MM.1S (cell line): ENCODE data around the gene NEGR1.

Source experiments
- DNase-seq: peaks from one replicate; pipeline ENCODE4 v3.0.0-alpha.2; 2015
- H2AFZ ChIP-seq: fragments of 300-600 bp; sonication (generic); 2 replicates; pipeline ENCODE4 v1.6.0; 2016; ENCODE audit warnings: antibody characterized with exemption, low read length
- H3F3A ChIP-seq: fragments of 300-600 bp; sonication (generic); 2 replicates; pipeline ENCODE4 v1.6.1; 2016; ENCODE audit warnings: mild to moderate bottlenecking, antibody characterized with exemption, low read length, moderate library complexity, mixed read lengths; ENCODE audit not compliant: insufficient read depth
- H3K27ac ChIP-seq: fragments of 300-600 bp; sonication (generic); 2 replicates; pipeline ENCODE4 v1.5.1; 2016; ENCODE audit warnings: mild to moderate bottlenecking, low read length
- H3K27me3 ChIP-seq: fragments of 300-600 bp; sonication (generic); replicated peaks from 2 replicates; pipeline ENCODE4 v1.6.0; 2016; ENCODE audit warnings: low read length; ENCODE audit not compliant: insufficient read depth
- H3K36me3 ChIP-seq: fragments of 300-600 bp; sonication (generic); replicated peaks from 2 replicates; pipeline ENCODE4 v1.6.1; 2016; ENCODE audit warnings: mild to moderate bottlenecking, low read length, mixed read lengths; ENCODE audit not compliant: insufficient read depth
- H3K4me1 ChIP-seq: fragments of 300-600 bp; sonication (generic); 2 replicates; pipeline ENCODE4 v1.6.1; 2016; ENCODE audit warnings: low read length, mixed read lengths
- H3K4me2 ChIP-seq: fragments of 300-600 bp; sonication (generic); 2 replicates; pipeline ENCODE4 v1.6.0; 2016; ENCODE audit warnings: low read depth, low read length
- H3K4me3 ChIP-seq: fragments of 300-600 bp; sonication (generic); 2 replicates; pipeline ENCODE4 v1.5.1; 2016; ENCODE audit warnings: low read length, mixed read lengths
- H3K79me2 ChIP-seq: fragments of 300-600 bp; sonication (generic); 2 replicates; pipeline ENCODE4 v1.6.1; 2016; ENCODE audit warnings: mixed run types, low read length, mixed read lengths
- H3K9ac ChIP-seq: fragments of 300-600 bp; sonication (generic); 2 replicates; pipeline ENCODE4 v1.6.1; 2016; ENCODE audit warnings: low read length, mixed read lengths
- H3K9me2 ChIP-seq: fragments of 300-600 bp; sonication (generic); replicated peaks from 2 replicates; pipeline ENCODE4 v1.6.1; 2016; ENCODE audit warnings: mild to moderate bottlenecking, low read length, mixed read lengths; ENCODE audit not compliant: insufficient read depth
- H3K9me3 ChIP-seq: fragments of 300-600 bp; sonication (generic); replicated peaks from 2 replicates; pipeline ENCODE4 v1.6.1; 2016; ENCODE audit warnings: mild to moderate bottlenecking, low read length, mixed read lengths; ENCODE audit not compliant: insufficient read depth
- H4K20me1 ChIP-seq: fragments of 300-600 bp; sonication (generic); 2 replicates; pipeline ENCODE4 v1.6.1; 2016; ENCODE audit warnings: mild to moderate bottlenecking, low read length, moderate library complexity, mixed read lengths; ENCODE audit not compliant: insufficient read depth
- CTCF ChIP-seq: fragments of 300-600 bp; sonication (generic); IDR thresholded peaks from 2 replicates; pipeline ENCODE4 v1.5.1; 2016; ENCODE audit warnings: antibody characterized with exemption, low read length, mixed read lengths
- EZH2 ChIP-seq: fragments of 300-600 bp; sonication (generic); optimal IDR thresholded peaks from 2 replicates; pipeline ENCODE3; 2017; ENCODE audit warnings: low read depth, mild to moderate bottlenecking, antibody characterized with exemption, low read length, mixed read lengths
- EZH2phosphoT487 ChIP-seq: fragments of 300-600 bp; sonication (generic); IDR thresholded peaks from 2 replicates; pipeline ENCODE4 v1.6.1; 2018; ENCODE audit warnings: antibody characterized with exemption, low read length

NEGR1 gene

DNA sequence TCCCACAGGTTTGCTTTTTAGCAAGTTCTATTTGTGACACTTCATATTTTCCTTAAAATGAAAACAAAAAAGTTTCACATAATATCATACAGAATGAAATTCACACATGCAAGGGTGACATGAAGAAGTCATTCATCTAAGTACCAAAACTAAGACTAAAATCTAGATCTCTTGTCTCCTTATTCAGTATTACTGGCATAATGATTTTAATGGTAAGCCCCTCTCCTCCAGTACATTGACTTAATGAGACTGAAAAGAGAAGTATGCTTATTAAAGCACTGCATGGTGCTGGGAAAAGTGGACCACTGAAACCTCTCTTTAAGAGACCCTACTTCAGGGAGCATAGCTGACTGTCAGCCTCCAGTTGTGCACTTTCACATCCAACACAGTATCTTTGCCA is 99.5 kb downstream of the NEGR1 start:
- H4K20me1 ChIP-seq = no peaks in the 10 kb centered on the region
- H3K4me3 ChIP-seq = no peak overlapping the region
- no peaks in the 10 kb centered on the region for H3K9me2 ChIP-seq
- no peaks in the 10 kb centered on the region for H3K79me2 ChIP-seq
- no peak overlapping the region for H3K4me2 ChIP-seq
- DNase-seq = no peak
- H3K36me3 ChIP-seq = no peaks in the 10 kb centered on the region
- H3F3A ChIP-seq = no peaks in the 10 kb centered on the region
- H3K27ac ChIP-seq = no peak overlapping the region
- H3K4me1 ChIP-seq = no peaks in the 10 kb centered on the region
- no peak overlapping the region for H2AFZ ChIP-seq
- H3K9me3 ChIP-seq = no peaks in the 10 kb centered on the region
- no peaks in the 10 kb centered on the region for H3K27me3 ChIP-seq
- no peak overlapping the region for H3K9ac ChIP-seq
- TF ChIP-seq EZH2phosphoT487 (no peak), EZH2 (no peak), CTCF (no peak)

DNA sequence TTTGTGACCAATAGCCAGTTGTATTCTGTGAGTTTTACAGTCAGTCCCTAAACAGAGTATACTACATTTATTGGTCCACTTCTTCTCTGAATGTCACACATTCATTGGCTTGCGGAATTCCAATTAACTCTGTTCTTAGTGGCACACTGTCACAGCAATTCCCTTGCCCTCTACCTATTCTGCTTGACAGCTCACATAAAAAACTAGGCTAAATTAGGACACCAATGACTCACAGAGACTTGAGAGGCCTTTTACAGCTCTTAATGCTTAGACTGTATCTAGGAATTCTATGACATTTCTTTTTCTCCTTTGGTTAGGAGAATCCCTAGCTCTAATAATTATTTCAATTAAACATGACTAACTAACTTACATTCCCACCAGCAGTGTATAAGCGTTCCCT is 104.1 kb downstream of the NEGR1 start:
- Histone ChIP-seq H3K4me3 (no peak overlapping the region), H3K36me3 (no peaks in the 10 kb centered on the region), H2AFZ (no peak overlapping the region), H3K79me2 (no peaks in the 10 kb centered on the region), H3K4me1 (no peaks in the 10 kb centered on the region), H4K20me1 (no peaks in the 10 kb centered on the region), H3K27ac (no peak overlapping the region), H3K4me2 (no peak overlapping the region), H3K9me3 (no peaks in the 10 kb centered on the region), H3F3A (no peaks in the 10 kb centered on the region), H3K27me3 (no peaks in the 10 kb centered on the region), H3K9me2 (no peaks in the 10 kb centered on the region), H3K9ac (no peak overlapping the region)
- DNase-seq = no peak
- no peak for TF ChIP-seq CTCF
- no peak for TF ChIP-seq EZH2phosphoT487
- no peak for TF ChIP-seq EZH2

- DNase-seq = no peak
- Histone ChIP-seq H3K9ac (no peak overlapping the region), H3K27me3 (no peaks in the 10 kb centered on the region), H3K4me2 (no peak overlapping the region), H3K79me2 (no peaks in the 10 kb centered on the region), H3K36me3 (no peaks in the 10 kb centered on the region), H3F3A (no peaks in the 10 kb centered on the region), H2AFZ (no peak overlapping the region), H4K20me1 (no peaks in the 10 kb centered on the region), H3K9me3 (no peaks in the 10 kb centered on the region), H3K4me3 (no peak overlapping the region), H3K27ac (no peak overlapping the region), H3K9me2 (no peaks in the 10 kb centered on the region), H3K4me1 (no peaks in the 10 kb centered on the region)
- TF ChIP-seq EZH2 (no peak), EZH2phosphoT487 (no peak), CTCF (no peak)
Measured at GRCh38 chr1:72177711-72178110, 104.6 kb downstream of the NEGR1 start.

GRCh38 chr1:72170246-72170645 is 112.1 kb downstream of the NEGR1 start:
- Histone ChIP-seq H2AFZ (no peak overlapping the region), H3K27me3 (no peaks in the 10 kb centered on the region), H4K20me1 (no peaks in the 10 kb centered on the region), H3K4me2 (no peak overlapping the region), H3K79me2 (no peaks in the 10 kb centered on the region), H3K9ac (no peak overlapping the region), H3K27ac (no peak overlapping the region), H3F3A (no peaks in the 10 kb centered on the region), H3K36me3 (no peaks in the 10 kb centered on the region), H3K4me1 (no peaks in the 10 kb centered on the region), H3K9me2 (no peaks in the 10 kb centered on the region), H3K4me3 (no peak overlapping the region), H3K9me3 (no peaks in the 10 kb centered on the region)
- TF ChIP-seq EZH2 (no peak), EZH2phosphoT487 (no peak), CTCF (no peak)
- no peak for DNase-seq
